Fibroblast of lung (primary cell): ENCODE measurements around the gene NAA10. TPM values are rescaled to one million over a fixed set of nuclear protein-coding genes. Genes with fewer than 3 reads are reported as not detected.
A peak's percentile ranks its signal among the peaks of the same experiment; 100 is the strongest.

Source experiments
- DNase-seq, 2 donors: peaks; one replicate each; pipeline versions ENCODE4 v3.0.0 to v3.0.0-alpha.2; 2010; ENCODE audit warnings: low read depth in 2 of 2
- H2AFZ ChIP-seq: 2 replicates; pipeline ENCODE4 v1.5.1; 2012; ENCODE audit warnings: low read length, control low read depth, inconsistent platforms
- H3K27ac ChIP-seq: 2 replicates; pipeline ENCODE4 v1.5.1; 2011; ENCODE audit warnings: low read length, control low read depth; ENCODE audit not compliant: insufficient read depth
- H3K27me3 ChIP-seq: 2 replicates; pipeline ENCODE4 v1.5.1; 2011; ENCODE audit warnings: mild to moderate bottlenecking, low read length; ENCODE audit not compliant: control insufficient read depth, insufficient read depth
- H3K36me3 ChIP-seq: 2 replicates; pipeline ENCODE4 v1.5.1; 2011; ENCODE audit warnings: low read length; ENCODE audit not compliant: control insufficient read depth, insufficient read depth
- H3K4me1 ChIP-seq: 2 replicates; pipeline ENCODE4 v1.5.1; 2011; ENCODE audit warnings: low read length; ENCODE audit not compliant: control insufficient read depth, insufficient read depth; ENCODE audit errors: extremely low read depth
- H3K4me2 ChIP-seq: 2 replicates; pipeline ENCODE4 v1.5.1; 2011; ENCODE audit warnings: low read length, control low read depth; ENCODE audit not compliant: insufficient read depth; ENCODE audit errors: extremely low read depth
- H3K4me3 ChIP-seq, 4 experiments: fragments of 200-600 bp in 1 of 4; sonication (generic) in 1 of 4; replicated peaks in 1 of 4; 2 replicates each; pipeline ENCODE4 v1.5.1; 2011 to 2016; ENCODE audit warnings: low read length in 4 of 4, low read depth in 3 of 4, mild to moderate bottlenecking in 3 of 4, control low read depth in 2 of 4, inconsistent platforms in 1 of 4, mixed read lengths in 1 of 4; ENCODE audit not compliant: insufficient read depth in 1 of 4; ENCODE audit errors: control extremely low read depth in 1 of 4
- H3K79me2 ChIP-seq: 2 replicates; pipeline ENCODE4 v1.5.1; 2012; ENCODE audit warnings: mild to moderate bottlenecking, low read length, inconsistent platforms; ENCODE audit not compliant: control insufficient read depth, insufficient read depth
- H3K9ac ChIP-seq: 2 replicates; pipeline ENCODE4 v1.5.1; 2011; ENCODE audit warnings: mild to moderate bottlenecking, low read length, control low read depth; ENCODE audit not compliant: insufficient read depth
- H3K9me3 ChIP-seq: 2 replicates; pipeline ENCODE4 v1.5.1; 2012; ENCODE audit warnings: low read depth, low read length; ENCODE audit not compliant: control insufficient read depth, insufficient read depth
- H4K20me1 ChIP-seq: 2 replicates; pipeline ENCODE4 v1.5.1; 2011; ENCODE audit warnings: low read length; ENCODE audit not compliant: control insufficient read depth, insufficient read depth; ENCODE audit errors: extremely low read depth
- EZH2 ChIP-seq: IDR thresholded peaks from 2 replicates; pipeline ENCODE4 v1.5.1; 2012; ENCODE audit warnings: low read length, control low read depth, mild to moderate bottlenecking; ENCODE audit errors: missing control alignments
- polyA plus RNA-seq, 2 donors: library from polyadenylated mRNA; depleted of rRNA in 1 of 2; stranded (reverse) in 1 of 2; unstranded in 1 of 2; fragments of >200 nt; gene quantifications; 2 replicates each; pipeline ENCODE4 v1.2.1, GENCODE V29; 2011 to 2012; ENCODE audit warnings: missing spikeins in 1 of 2
- total RNA-seq: library from RNA; depleted of rRNA; stranded (reverse); fragments of >200 nt; gene quantifications from 2 replicates; pipeline ENCODE4 v1.2.1, GENCODE V29; 2014
- TF ChIP-seq, protein P1 (sequence below), 2 donors: IDR thresholded peaks in 1 of 2; conservative IDR thresholded peaks in 1 of 2; 1 replicate in 1 of 2; 2 replicates in 1 of 2; pipeline ENCODE4 v1.5.1; 2011 to 2012; ENCODE audit warnings: low read length in 2 of 2, control low read depth in 1 of 2, inconsistent platforms in 1 of 2, low read depth in 1 of 2, mild to moderate bottlenecking in 1 of 2

Gene NAA10
- total and polyA plus RNA-seq, 2 donors (not counting 1 experiment from before 2014, with no cell fraction given), result 37.0 to 66.2 TPM

DNA sequence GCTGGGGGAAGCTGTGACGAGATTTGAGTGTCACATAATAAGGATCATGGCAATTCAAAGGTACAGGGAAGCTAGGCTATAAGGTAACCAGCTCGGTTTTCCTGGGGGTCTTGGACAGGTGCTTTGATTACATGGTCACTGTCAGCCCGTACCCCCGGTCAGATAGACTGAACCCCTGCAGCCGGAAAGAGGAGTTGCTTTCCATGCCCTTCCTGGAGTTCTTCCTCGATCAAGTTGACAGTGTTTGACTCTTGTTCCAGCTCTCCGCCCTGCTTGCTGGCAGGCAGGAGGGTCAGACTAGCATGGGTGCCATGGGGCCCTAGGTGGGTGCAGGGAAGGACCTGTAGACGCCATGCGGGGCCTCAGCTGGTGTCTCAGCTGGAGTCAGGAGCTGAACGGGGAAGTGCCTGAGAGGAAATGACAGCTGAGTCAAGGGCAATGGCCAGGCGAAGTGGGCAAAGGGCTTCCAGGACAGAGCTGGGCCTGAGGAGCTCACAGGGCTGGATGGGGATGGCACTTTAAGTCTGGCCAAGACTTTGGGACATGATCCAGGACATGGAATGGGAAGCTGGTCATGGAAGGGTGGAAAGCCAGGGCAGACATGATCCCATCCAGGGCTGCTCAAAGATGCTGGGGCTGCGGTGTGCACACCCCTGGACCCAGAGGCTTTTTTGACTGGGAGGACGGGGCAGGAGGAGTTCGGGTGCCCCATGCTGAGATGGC lies 39.3 kb upstream of the NAA10 start:
- no peak for TF ChIP-seq EZH2
- TF ChIP-seq, protein P1, sequence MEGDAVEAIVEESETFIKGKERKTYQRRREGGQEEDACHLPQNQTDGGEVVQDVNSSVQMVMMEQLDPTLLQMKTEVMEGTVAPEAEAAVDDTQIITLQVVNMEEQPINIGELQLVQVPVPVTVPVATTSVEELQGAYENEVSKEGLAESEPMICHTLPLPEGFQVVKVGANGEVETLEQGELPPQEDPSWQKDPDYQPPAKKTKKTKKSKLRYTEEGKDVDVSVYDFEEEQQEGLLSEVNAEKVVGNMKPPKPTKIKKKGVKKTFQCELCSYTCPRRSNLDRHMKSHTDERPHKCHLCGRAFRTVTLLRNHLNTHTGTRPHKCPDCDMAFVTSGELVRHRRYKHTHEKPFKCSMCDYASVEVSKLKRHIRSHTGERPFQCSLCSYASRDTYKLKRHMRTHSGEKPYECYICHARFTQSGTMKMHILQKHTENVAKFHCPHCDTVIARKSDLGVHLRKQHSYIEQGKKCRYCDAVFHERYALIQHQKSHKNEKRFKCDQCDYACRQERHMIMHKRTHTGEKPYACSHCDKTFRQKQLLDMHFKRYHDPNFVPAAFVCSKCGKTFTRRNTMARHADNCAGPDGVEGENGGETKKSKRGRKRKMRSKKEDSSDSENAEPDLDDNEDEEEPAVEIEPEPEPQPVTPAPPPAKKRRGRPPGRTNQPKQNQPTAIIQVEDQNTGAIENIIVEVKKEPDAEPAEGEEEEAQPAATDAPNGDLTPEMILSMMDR (conservative IDR thresholded peaks at IDR 0.05 in 1 of 2, IDR thresholded peaks at IDR 0.05 in 1 of 2; ENCODE audit: low read depth in 1 of 2, low read length in 2 of 2), result no peak
- Histone ChIP-seq H2AFZ (no peak overlapping the region), H3K9ac (no peak overlapping the region), H3K4me3 (peak overlapping the region in 3 of 4 experiments; percentile 2 to 64 (median 8)), H3K27ac (no peak overlapping the region), H3K4me1 (peaks cover 4% of the 10 kb centered on the region), H3K9me3 (no peaks in the 10 kb centered on the region), H3K4me2 (peak overlapping the region; percentile 96), H3K36me3 (no peaks in the 10 kb centered on the region), H3K79me2 (peaks cover 27% of the 10 kb centered on the region), H4K20me1 (no peaks in the 10 kb centered on the region), H3K27me3 (no peaks in the 10 kb centered on the region)
- no peak for DNase-seq

DNA sequence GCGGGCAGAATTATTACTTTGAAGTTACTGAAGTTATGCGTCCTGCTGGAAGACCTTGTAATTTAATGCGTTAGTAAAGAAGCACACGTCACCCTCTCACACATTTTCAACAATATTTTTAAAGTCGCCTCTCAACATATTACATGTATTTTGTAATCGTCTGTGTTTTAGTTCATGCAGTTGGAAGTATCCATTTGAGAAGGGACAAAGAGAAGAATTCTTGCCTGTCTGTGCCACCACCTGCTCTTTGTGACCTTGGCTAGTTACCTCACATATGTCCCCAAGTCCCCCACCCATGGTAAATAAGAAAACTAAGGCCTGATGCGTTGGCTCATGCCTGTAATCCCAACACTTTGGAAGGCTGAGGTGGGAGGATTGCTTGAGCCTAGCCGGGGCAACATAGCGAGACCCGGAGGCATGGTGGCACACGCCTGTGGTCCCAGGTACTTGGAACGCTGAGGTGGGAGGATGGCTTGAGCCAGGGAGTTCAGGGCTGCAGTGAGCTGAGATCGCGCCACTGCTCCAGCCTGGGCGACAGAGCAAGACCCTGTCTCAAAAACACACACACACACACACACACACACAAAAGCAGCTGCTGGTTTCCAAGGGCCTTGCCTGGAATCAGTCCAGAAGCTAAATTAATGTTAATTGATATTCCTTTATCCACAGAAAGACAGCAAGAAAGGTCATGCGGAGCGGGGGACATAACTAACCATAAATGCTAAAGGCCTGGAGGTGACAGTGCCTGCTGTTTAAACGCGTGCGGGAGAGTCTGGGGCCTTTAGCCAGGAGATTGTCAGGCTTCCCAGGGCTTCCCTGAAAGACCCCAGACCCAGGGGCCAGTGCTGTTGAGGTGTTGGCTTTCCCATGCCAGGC lies 38.5 kb upstream of the NAA10 start:
- Histone ChIP-seq H3K36me3 (no peaks in the 10 kb centered on the region), H2AFZ (no peak overlapping the region), H3K4me2 (peak overlapping the region; percentile 96), H3K9me3 (no peaks in the 10 kb centered on the region), H3K27me3 (no peaks in the 10 kb centered on the region), H4K20me1 (no peaks in the 10 kb centered on the region), H3K4me1 (peaks cover 7% of the 10 kb centered on the region), H3K4me3 (peak overlapping the region; percentile 44 to 84 (median 55)), H3K79me2 (peaks cover 35% of the 10 kb centered on the region), H3K9ac (peak overlapping the region; percentile 98), H3K27ac (peak overlapping the region; percentile 63)
- TF ChIP-seq, protein P1 (conservative IDR thresholded peaks at IDR 0.05 in 1 of 2, IDR thresholded peaks at IDR 0.05 in 1 of 2; ENCODE audit: low read depth in 1 of 2, low read length in 2 of 2), result no peak
- TF ChIP-seq EZH2, result no peak
- DNase-seq, result no peak

DNA sequence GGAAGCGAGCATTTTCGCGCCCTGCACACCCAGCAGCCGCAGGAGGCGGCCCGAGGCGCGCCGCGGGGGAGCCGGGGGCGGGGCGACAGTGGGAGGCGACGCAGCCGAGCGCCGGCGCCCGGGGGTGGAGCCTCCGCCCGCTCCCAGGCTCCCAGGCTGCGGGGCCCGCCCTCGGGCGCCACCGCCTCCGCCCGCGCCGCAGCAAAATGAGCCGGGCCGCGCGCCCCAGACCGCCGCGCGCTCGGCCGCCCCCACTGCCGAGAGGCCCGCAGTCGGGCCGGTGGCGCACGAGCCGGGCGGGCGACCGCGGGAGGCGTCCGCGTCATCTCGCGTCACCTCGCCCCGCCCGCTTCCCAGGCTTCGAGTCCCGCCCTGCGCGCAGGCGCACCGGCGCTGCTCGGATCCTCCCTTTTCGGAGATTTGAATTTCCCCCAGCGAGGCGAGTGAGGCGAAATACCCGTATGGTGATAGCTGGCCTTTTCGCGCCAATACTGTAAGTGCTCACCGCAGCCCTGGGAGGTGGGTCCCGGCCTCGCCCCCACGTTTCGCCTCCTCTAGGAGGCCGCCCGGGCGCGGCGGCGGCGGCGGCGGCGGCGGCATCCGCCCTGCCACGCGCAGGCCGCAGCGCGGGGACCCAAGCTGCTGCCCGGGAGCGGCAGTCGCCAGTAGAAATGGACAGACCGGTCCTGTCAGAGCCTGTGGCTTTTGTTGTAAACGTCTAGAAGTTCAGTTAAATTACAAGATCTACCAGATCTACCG lies 37.7 kb upstream of the NAA10 start, which contains the start of gene TMEM187:
TMEM187 (plus strand) TSS at position 387 of the 759 bp plus-strand sequence. CDS start 9,309 bp downstream, outside the sequence.
- no peaks in the 10 kb centered on the region for H3K27me3 ChIP-seq
- DNase-seq, result peak; percentile 82 to 84
- no peaks in the 10 kb centered on the region for H3K36me3 ChIP-seq
- H3K4me3 ChIP-seq, result peak within 1 kb of the TSS; percentile 81 to 99 (median 90)
- H3K4me2 ChIP-seq, result peak within 1 kb of the TSS; percentile 96
- peak within 1 kb of the TSS; percentile 98 for H3K9ac ChIP-seq
- no peak for TF ChIP-seq EZH2
- TF ChIP-seq, protein P1 (conservative IDR thresholded peaks at IDR 0.05 in 1 of 2, IDR thresholded peaks at IDR 0.05 in 1 of 2; ENCODE audit: low read depth in 1 of 2, low read length in 2 of 2), result no peak
- H3K27ac ChIP-seq, result peak within 1 kb of the TSS; percentile 100
- peak within 1 kb of the TSS; percentile 59 for H2AFZ ChIP-seq
- H3K4me1 ChIP-seq, result peaks cover 10% of the 10 kb centered on the region
- H3K9me3 ChIP-seq, result no peaks in the 10 kb centered on the region
- peaks cover 43% of the 10 kb centered on the region for H3K79me2 ChIP-seq
- H4K20me1 ChIP-seq, result no peaks in the 10 kb centered on the region
